ENCODE data around the gene CDCA5. TPM values are rescaled to one million over a fixed set of nuclear protein-coding genes. Genes with fewer than 3 reads are reported as not detected.

The CDCA5 gene
- total and polyA plus RNA-seq, 2 of the 4 experiments (the other 2 are of a cell fraction): 9.1 to 14.0 TPM

DNA sequence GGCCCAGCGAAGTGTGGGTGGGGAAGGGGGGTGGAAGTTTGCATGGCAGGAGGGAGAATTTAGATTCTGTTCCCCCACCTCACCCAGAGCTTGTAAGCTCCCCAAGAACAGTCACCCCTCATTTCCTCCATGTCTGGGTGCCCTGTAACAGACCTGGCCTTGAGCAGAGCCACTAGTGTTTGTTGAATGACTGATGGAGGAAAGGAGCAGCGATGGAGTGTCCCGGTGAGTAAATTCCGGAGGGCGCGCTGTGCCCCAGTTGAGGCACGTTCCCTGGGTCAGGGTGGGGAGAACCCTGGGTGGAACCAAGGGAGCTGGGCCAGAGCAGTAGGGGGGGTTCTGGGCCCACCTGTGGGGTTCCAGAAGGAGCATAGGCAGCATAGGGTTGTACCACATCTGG is 26.3 kb downstream of the CDCA5 start:
- Histone ChIP-seq H3K56ac (ENCODE audit: extremely low read depth, insufficient read depth, low read length) (no peak overlapping the region), H4K20me1 (ENCODE audit: insufficient read depth, low read length) (no peaks in the 10 kb centered on the region), H3K4me3 (ENCODE audit: insufficient read depth, low read depth, low read length) (no peak overlapping the region), H3K79me1 (ENCODE audit: low read depth in 1 of 2, low read length in 2 of 2) (no peaks in the 10 kb centered on the region), H2BK5ac (ENCODE audit: low read depth, low read length, poor library complexity, severe bottlenecking) (no peak overlapping the region), H3K4me1 (ENCODE audit: control insufficient read depth, insufficient read depth, low read length) (no peaks in the 10 kb centered on the region), H2AK9ac (replicated peaks; ENCODE audit: low read depth, low read length, poor library complexity) (no peak overlapping the region), H2BK120ac (ENCODE audit: low read depth, low read length) (no peak overlapping the region), H3K14ac (replicated peaks; ENCODE audit: low read depth, low read length) (no peak overlapping the region), H3K9ac (ENCODE audit: low read depth, low read length) (no peak overlapping the region), H2BK20ac (ENCODE audit: low read depth, low read length) (no peak overlapping the region), H3K27ac (ENCODE audit: insufficient read depth, low read length) (no peak overlapping the region), H4K8ac (ENCODE audit: low read depth in 2 of 2, low read length in 2 of 2) (no peak overlapping the region), H3K4ac (ENCODE audit: low read depth, low read length) (no peak overlapping the region), H3K23ac (ENCODE audit: low read depth, low read length) (no peak overlapping the region), H3K18ac (ENCODE audit: low read depth, low read length) (no peak overlapping the region), H2AFZ (replicated peaks; ENCODE audit: low read length, poor library complexity) (no peak overlapping the region), H3K36me3 (ENCODE audit: control insufficient read depth, insufficient read depth, low read length) (no peaks in the 10 kb centered on the region), H3K9me1 (ENCODE audit: insufficient read depth, low read length) (peaks cover 5% of the 10 kb centered on the region; the same call in 1 of the 2 replicates), H4K91ac (ENCODE audit: insufficient read depth, low read depth, low read length) (no peak overlapping the region), H2AK5ac (ENCODE audit: low read depth, low read length) (no peak overlapping the region), H3K27me3 (ENCODE audit: control insufficient read depth, insufficient read depth, low read length) (peaks cover 24% of the 10 kb centered on the region; the same call in 1 of the 2 replicates), H3K9me3 (ENCODE audit: control insufficient read depth, insufficient read depth, low read length) (no peaks in the 10 kb centered on the region), H2BK15ac (ENCODE audit: low read depth, low read length) (no peak overlapping the region), H3K4me2 (ENCODE audit: low read depth, low read length) (no peak overlapping the region), H4K5ac (ENCODE audit: low read depth, low read length) (no peak overlapping the region)
- dilution Hi-C loops (cut with HindIII; ENCODE audit: low sequenced_read_pairs, unreplicated experiment): no loop called here
- intact Hi-C loops (cut with micrococcal nuclease): no loop called here
- DNase-seq: no peak
- ATAC-seq (ENCODE audit: low read depth): no peak
- in situ Hi-C loops (cut with MboI; ENCODE audit: low sequenced_read_pairs): no loop called here
- ChIA-PET POLR2A (ENCODE audit: unreplicated experiment) (no interaction called here), CTCF (interaction anchor here (1.0 kb wide), 1 partner anchor 14 kb away, joined by 3 read pairs; no protein-coding TSS in a partner anchor)
- TF ChIP-seq FOS (IDR thresholded peaks at IDR 0.05; ENCODE audit: low read depth, low read length): no peak
- TF ChIP-seq CEBPB (IDR thresholded peaks at IDR 0.05; ENCODE audit: low read depth, low read length): no peak
- TF ChIP-seq, protein P1, sequence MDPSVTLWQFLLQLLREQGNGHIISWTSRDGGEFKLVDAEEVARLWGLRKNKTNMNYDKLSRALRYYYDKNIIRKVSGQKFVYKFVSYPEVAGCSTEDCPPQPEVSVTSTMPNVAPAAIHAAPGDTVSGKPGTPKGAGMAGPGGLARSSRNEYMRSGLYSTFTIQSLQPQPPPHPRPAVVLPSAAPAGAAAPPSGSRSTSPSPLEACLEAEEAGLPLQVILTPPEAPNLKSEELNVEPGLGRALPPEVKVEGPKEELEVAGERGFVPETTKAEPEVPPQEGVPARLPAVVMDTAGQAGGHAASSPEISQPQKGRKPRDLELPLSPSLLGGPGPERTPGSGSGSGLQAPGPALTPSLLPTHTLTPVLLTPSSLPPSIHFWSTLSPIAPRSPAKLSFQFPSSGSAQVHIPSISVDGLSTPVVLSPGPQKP (IDR thresholded peaks at IDR 0.05; ENCODE audit: borderline replicate concordance, low read depth, low read length): no peak
- TF ChIP-seq, protein P2, sequence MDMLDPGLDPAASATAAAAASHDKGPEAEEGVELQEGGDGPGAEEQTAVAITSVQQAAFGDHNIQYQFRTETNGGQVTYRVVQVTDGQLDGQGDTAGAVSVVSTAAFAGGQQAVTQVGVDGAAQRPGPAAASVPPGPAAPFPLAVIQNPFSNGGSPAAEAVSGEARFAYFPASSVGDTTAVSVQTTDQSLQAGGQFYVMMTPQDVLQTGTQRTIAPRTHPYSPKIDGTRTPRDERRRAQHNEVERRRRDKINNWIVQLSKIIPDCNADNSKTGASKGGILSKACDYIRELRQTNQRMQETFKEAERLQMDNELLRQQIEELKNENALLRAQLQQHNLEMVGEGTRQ (IDR thresholded peaks at IDR 0.05; ENCODE audit: low read depth, low read length): no peak
- TF ChIP-seq RAD21 (IDR thresholded peaks at IDR 0.05; ENCODE audit: low read length): no peak
- no peak for TF ChIP-seq MAZ (IDR thresholded peaks at IDR 0.05; ENCODE audit: borderline replicate concordance, low read depth, low read length)
- no peak for TF ChIP-seq POLR2A (IDR thresholded peaks at IDR 0.05; ENCODE audit: low read depth, low read length)
- TF ChIP-seq BHLHE40 (IDR thresholded peaks at IDR 0.05; ENCODE audit: low read depth, low read length): no peak
- no peak for TF ChIP-seq NFE2L2 (IDR thresholded peaks at IDR 0.05; ENCODE audit: low read depth, low read length)
- no peak for TF ChIP-seq MXI1 (IDR thresholded peaks at IDR 0.05; ENCODE audit: borderline replicate concordance, low read depth, low read length)
- TF ChIP-seq MAFK (IDR thresholded peaks at IDR 0.05; ENCODE audit: low read depth, low read length): no peak
- no peak for TF ChIP-seq CHD1 (IDR thresholded peaks at IDR 0.05; ENCODE audit: low read depth, low read length)
- TF ChIP-seq, protein P3, sequence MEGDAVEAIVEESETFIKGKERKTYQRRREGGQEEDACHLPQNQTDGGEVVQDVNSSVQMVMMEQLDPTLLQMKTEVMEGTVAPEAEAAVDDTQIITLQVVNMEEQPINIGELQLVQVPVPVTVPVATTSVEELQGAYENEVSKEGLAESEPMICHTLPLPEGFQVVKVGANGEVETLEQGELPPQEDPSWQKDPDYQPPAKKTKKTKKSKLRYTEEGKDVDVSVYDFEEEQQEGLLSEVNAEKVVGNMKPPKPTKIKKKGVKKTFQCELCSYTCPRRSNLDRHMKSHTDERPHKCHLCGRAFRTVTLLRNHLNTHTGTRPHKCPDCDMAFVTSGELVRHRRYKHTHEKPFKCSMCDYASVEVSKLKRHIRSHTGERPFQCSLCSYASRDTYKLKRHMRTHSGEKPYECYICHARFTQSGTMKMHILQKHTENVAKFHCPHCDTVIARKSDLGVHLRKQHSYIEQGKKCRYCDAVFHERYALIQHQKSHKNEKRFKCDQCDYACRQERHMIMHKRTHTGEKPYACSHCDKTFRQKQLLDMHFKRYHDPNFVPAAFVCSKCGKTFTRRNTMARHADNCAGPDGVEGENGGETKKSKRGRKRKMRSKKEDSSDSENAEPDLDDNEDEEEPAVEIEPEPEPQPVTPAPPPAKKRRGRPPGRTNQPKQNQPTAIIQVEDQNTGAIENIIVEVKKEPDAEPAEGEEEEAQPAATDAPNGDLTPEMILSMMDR (conservative IDR thresholded peaks at IDR 0.05; ENCODE audit: low read depth, low read length): no peak
- no peak for TF ChIP-seq RCOR1 (IDR thresholded peaks at IDR 0.05; ENCODE audit: insufficient replicate concordance, low read length)
- TF ChIP-seq RFX5 (IDR thresholded peaks at IDR 0.05; ENCODE audit: low read depth, low read length): no peak
- TF ChIP-seq SMC3 (IDR thresholded peaks at IDR 0.05; ENCODE audit: low read depth, low read length): no peak
- BruUV-seq (replicated peaks): no TSS peak
- 100% methylated on average over 1 of the region's 7 CpGs; no CpG with 5 or more reads in 1 of the 2 experiments for whole genome bisulfite sequencing, 2 experiments (ENCODE audit: extremely low coverage in 2 of 2, insufficient read length in 1 of 2)
